22Rv1 (cell line): ENCODE measurements around the gene POU4F3.

Experiments
- H3K27ac ChIP-seq: fragments of 450-650 bp; 2 replicates; pipeline ENCODE4 v1.5.1; 2017
- CTCF ChIP-seq: fragments of 450-650 bp; IDR thresholded peaks from 2 replicates; pipeline ENCODE4 v1.5.1; 2017; ENCODE audit warnings: mild to moderate bottlenecking
- ZFX ChIP-seq: fragments of 450-650 bp; IDR thresholded peaks from 2 replicates; pipeline ENCODE4 v1.6.1; 2017; ENCODE audit warnings: antibody characterized with exemption, borderline replicate concordance

POU4F3 gene

GRCh38 chr5:146339715-146340259 is 1.1 kb downstream of the POU4F3 start:
- no peak overlapping the region for H3K27ac ChIP-seq
- TF ChIP-seq ZFX (no peak), CTCF (no peak)

GRCh38 chr5:146340260-146341081 is 1.8 kb downstream of the POU4F3 start:
- TF ChIP-seq ZFX (no peak), CTCF (no peak)
- H3K27ac ChIP-seq, result no peak overlapping the region

- TF ChIP-seq ZFX (no peak), CTCF (no peak)
- H3K27ac ChIP-seq, result no peak overlapping the region
Measured at GRCh38 chr5:146341854-146342253, 3.2 kb downstream of the POU4F3 start.

GRCh38 chr5:146342519-146342881 is 3.9 kb downstream of the POU4F3 start:
- TF ChIP-seq CTCF (no peak), ZFX (no peak)
- no peak overlapping the region for H3K27ac ChIP-seq

- TF ChIP-seq ZFX (no peak), CTCF (no peak)
- H3K27ac ChIP-seq, result no peak overlapping the region
Measured at GRCh38 chr5:146342882-146343865, 4.5 kb downstream of the POU4F3 start.

- H3K27ac ChIP-seq, result no peak overlapping the region
- TF ChIP-seq ZFX (no peak), CTCF (no peak)
Measured at GRCh38 chr5:146344155-146345118, 5.8 kb downstream of the POU4F3 start.
